ENCODE results near the gene EPS15.
A peak's percentile ranks its signal among the peaks of the same experiment; 100 is the strongest.
"Not testable (repeated sequence)": the region's sequence is repeated elsewhere in the genome, so short reads cannot be mapped to it uniquely, and the experiment has no call there.

Gene EPS15

DNA sequence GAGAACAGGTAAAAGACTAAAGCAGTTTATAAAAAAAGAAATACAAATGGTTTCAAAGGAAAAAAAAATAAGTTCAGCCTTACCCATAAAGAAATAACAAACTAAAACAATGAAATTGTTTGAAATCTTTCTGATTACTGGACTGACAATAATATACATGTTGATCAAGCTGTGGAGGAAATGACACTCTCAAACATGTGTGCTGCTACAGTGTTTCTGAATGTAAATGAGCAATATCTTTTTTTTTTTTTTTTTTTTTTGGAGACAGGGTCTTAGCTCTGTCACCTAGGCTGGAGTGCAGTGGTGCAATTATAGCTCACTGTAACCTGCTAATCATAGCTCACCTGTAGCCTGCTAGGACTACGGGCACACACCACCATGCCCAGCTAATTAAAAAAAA is 6.5 kb downstream of the EPS15 start:
- DNase-seq, result no peak

GRCh38 chr1:51512120-51512519 is 6.9 kb downstream of the EPS15 start:
- DNase-seq, result no peak

- no peak for DNase-seq
Measured at GRCh38 chr1:51509773-51510172, 9.3 kb downstream of the EPS15 start.

DNA sequence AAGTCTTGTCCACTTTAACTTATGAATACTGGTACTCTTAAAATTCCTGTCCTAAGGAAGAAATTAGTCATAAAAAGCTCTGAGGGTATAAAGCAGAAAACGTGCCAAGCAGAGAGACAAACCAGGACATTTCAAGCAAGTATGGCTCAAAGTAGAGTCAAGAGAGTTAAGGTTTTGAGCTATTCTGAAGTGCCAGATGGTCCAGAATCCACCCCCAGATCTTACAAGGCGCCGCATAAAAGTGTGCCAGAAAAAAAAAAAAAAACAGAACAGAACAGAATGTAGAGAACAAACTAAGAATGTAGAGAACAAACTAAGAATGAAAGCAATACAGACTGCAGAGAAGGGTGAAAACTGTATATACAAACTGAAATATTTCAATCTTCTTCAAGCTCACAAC is 12.5 kb downstream of the EPS15 start:
- no peak for DNase-seq

DNA sequence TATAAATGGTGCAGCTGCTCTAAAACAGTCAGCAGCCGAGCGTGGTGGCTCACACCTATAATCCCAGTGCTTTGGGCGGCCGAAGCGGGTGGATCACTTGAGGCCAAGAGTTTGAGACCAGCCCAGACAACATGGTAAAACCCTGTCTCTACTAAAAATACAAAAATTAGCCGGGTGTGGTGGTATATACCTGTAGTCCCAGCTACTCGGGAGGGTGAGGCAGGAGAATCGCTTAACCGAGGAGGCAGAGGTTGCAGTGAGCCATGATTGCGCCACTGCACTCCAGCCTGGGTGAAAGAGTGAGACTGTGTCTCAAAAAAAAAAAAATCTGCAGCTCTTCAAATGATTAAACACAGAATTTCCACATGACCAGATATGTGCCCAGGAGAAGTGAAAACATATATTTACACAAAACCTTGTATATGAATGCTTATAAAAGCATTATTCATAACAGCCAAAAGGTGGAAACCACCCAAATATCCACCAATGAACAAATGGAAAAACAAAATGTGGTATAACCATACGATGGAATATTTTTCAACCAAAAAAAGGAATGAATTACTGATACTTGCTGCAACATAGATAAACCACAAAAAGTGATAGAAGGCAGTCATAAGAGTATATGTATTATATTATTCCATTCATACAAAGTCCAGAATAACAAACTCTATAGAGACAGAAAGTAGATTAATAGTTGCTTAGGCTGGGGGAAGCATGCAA is 14.1 kb downstream of the EPS15 start:
- no peak for DNase-seq

DNA sequence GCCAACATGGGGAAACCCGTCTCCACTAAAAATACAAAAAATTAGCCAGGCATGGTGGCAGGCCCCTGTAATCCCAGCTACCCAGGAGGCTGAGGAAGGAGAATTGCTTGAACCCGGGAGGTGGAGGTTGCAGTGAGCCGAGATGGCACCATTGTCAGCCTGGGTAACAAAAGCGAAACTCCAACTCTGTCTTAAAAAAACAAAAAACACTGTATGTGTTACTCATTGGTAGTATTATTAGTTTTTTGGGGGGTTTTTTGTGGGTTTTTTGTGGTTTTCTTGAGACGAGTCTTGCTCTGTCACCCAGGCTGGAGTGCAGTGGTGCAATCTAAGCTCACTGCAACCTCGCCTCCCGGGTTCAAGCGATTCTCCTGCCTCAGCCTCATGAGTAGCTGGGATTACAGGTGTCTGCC is 17.8 kb downstream of the EPS15 start:
- DNase-seq, result peak; percentile 83

DNA sequence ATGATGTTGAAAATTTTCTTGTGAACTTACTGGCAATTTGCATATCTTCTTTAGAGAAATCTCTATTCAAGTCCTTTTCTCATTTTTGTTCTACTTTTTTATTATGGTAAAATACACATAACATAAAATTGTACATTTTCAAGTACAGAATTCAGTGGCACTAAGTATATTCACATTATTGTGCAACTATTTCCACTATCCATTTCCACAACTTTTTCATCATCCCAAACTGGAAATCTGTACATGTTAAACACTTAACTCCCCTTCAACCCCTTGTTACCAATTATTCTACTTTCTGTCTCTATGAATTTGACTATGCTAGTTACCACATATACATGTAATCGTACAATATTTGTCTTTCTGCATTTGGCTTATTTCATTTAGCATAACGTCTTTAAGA is 19.4 kb downstream of the EPS15 start:
- no peak for DNase-seq

- DNase-seq, result no peak
Measured at GRCh38 chr1:51498924-51499323, 20.1 kb downstream of the EPS15 start.

- DNase-seq, result no peak
Measured at GRCh38 chr1:51497340-51497739, 21.7 kb downstream of the EPS15 start.

- DNase-seq, result no peak
Measured at GRCh38 chr1:51494138-51494830, 24.8 kb downstream of the EPS15 start.

DNA sequence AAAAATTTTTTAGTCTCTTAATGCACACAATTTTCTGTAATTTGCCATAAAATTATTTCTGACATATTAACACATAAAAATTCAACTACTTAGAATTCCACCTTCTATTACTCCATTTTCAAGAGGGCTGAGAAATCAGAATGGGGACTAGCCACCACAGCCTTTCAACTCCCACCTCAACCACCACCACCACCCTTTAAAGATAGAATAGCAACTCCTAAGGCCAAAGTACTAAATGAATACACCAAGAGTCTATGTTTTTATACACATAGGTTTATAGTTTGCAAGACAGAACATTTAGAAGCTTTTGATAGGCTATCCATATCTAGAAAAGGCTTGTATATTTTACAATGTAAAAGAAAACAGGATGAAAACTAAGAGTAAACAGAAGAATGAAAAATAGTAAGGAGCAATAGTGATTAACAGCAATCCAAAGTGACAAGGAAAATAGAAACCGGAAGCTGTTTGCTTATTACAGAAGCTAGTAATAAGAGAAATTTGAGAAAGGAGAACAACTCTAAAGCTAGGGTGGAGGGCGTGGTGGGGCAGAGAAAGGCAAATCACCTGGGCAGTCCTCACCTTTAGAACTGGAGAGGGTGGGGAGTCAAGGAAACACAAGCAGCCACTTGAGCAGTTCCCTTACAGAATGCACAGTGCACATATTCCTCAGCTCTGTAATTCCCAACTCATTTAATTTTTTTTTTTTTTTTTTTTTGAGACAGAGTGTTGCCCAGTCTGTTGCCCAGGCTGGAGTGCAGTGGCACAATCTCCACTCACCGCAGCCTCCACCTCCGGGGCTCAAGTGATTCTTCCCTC is 27.7 kb downstream of the EPS15 start:
- no peak for DNase-seq

DNA sequence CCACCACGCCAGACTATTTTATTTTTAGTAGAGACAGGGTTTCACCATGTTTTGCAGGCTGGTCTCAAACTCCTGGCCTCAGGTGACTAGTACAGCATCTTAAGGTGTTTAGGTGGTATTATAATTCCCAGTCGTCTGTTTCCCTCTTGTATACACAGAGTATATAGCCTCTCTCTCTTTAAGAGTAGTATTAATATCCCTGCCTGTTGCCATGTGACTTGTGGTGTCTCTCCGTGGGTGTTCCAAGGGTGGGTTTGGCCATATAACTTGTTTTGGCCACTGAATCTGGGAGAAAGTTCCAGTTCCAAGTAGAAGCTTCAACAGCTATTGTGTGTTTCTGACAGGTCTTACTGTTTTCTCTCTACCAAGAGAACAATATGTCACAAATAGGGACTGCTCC is 29.6 kb downstream of the EPS15 start:
- DNase-seq, result no peak

DNA sequence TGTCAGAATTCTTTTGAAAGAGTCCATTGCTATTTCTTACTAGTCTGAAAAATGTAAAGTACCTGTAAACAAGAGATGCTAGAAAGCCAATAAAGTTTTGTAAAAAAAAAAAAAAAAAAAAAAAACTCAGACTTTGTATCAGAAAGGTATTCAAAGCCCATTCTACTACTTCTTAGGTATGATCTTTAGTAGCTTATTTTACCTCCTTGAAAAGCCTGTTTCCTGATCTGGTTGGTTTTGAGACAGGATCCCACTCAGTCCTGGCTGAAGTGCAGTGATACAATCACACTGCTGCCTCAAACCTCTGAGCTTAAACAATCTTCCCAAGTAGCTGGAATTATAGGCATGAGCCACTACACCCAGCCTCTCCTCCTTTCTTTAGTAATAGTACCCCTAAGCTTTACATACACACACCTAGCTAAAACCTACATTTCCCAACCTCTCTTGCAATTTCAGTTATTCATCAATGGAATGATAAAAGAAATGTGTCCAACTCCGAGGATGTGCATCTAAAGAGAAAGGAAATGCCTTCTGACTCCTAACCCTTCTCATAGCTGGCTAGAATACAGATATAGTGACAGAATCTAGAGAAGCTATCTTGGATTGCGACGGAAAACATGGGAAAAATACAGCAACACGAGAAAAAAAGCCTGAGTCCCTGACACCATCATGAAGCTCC is 30.6 kb downstream of the EPS15 start:
- DNase-seq, result no peak

DNA sequence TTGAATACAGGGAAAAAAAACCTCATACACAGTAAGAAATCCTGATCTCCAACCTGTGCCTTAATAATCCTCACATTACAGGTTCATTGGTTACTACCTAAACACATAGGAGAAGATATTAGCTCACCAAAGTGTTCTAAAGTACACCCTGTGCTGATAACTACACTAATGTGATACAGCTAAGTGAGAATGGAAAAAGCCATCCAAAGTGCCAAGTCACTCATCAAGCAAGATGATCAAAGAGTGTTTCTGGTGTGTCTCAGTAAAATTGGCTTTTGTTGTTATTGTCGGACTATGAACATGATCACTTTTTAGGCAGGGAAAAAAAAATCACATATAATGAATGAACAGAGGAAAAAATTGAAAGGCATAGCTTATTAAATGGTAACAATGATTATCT is 31.4 kb downstream of the EPS15 start:
- DNase-seq, result no peak

- no peak for DNase-seq
Measured at GRCh38 chr1:51484591-51484990, 34.5 kb downstream of the EPS15 start.

DNA sequence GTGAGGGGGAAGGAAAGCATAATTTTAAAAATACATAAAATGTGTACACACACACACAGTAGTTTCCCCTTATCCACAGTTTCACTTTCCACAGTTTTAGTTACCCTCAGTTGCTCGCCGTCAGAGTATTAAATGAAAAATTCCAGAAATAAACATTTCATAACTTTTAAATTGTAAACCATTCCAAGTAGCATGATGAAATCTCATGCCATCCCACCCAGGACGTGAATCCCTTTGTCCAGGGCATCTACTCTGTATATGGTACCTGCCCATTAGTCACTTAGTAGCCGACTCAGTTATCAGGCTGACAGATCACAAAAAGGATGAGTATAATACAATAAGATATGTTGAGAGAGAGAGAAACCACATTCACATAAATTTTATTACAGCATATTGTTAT is 36.2 kb downstream of the EPS15 start:
- DNase-seq, result no peak

- DNase-seq, result not testable (repeated sequence)
Measured at GRCh38 chr1:51474832-51475620, 44.0 kb downstream of the EPS15 start.

- DNase-seq, result no peak
Measured at GRCh38 chr1:51473331-51474115, 45.5 kb downstream of the EPS15 start.

GRCh38 chr1:51472359-51472758 is 46.7 kb downstream of the EPS15 start:
- no peak for DNase-seq

DNA sequence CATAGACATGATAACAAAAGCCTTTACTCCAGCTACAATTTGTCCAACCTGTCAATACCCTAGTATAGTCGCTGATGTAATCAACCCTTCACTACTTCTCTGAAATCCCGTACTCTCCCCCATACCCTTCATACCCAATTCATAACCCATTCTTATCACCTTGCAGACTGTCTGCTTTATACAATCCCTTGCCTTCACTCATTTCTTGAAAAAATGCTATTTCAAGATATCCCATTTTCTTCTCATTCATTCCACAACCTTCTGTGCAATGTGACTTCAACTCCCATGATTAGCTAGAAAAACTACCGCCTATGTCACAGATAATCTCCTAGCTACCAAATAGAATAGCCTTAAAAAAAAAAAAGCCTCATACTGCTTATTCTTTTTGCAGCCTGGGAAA is 49.5 kb downstream of the EPS15 start:
- DNase-seq, result no peak

GRCh38 chr1:51464828-51465227 is 54.2 kb downstream of the EPS15 start:
- no peak for DNase-seq

DNA sequence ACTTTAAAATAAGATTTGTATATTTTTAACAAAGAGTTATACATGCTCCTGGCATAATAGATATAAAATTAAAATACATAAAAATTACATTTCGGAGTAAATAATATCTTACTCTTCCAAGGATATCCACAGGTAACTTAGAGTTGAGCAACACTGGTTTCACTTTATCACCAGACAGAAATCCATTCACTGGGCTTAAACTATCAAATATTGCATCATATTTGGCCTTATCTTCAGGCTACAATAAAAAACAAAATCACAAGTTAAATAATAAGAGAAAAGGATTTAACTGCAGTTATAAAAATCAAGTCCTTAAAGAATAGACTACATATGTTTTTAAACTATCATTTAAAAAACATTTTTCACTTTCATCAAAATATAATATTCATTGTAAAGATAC is 55.5 kb downstream of the EPS15 start:
- no peak for DNase-seq

All from CD4-positive, alpha-beta T cell treated with Interleukin-4 for 4 hours (primary cell).